Measurements from ENCODE around the gene FAF1.

- TF ChIP-seq EZH2 (IDR thresholded peaks at IDR 0.05; ENCODE audit: low read length, unreplicated experiment) = no peak
- TF ChIP-seq CTCF (conservative IDR thresholded peaks at IDR 0.05; ENCODE audit: low read depth, low read length) = no peak
- TF ChIP-seq EZH2phosphoT487 (IDR thresholded peaks at IDR 0.05; ENCODE audit: borderline replicate concordance, low read length) = no peak
Measured at GRCh38 chr1:50822035-50822776, 137.9 kb downstream of the FAF1 start.

All from PC-3 (cell line).